OCI-LY7 (cell line): ENCODE measurements around the gene ATG4B. TPM values are rescaled to one million over a fixed set of nuclear protein-coding genes. Genes with fewer than 3 reads are reported as not detected.

ENCODE experiments used
- BruUV-seq: library from RNA; stranded (reverse); fragments of 400-500 nt; replicated peaks from 2 replicates; lab custom pipeline; 2021; lab: Mats Ljungman, UMichigan
- CTCF ChIA-PET: fragments of 300-600 bp; sonication (Branson Sonifier 250); formaldehyde crosslinking; loops from one replicate; lab custom pipeline; 2022; ENCODE audit warnings: antibody characterized with exemption; ENCODE audit not compliant: unreplicated experiment; lab: Charles Lee
- POLR2A ChIA-PET: fragments of 300-600 bp; sonication (Branson Sonifier 250); formaldehyde crosslinking; loops from one replicate; lab custom pipeline; 2022; ENCODE audit warnings: antibody characterized with exemption; lab: Charles Lee
- DNase-seq: peaks from one replicate; pipeline ENCODE4 v3.0.0-alpha.2; 2015; ENCODE audit warnings: low spot score
- H2AFZ ChIP-seq: fragments of 200-600 bp; sonication (generic), shearing (Covaris generic); 2 replicates; pipeline ENCODE4 v1.6.1; 2014; ENCODE audit warnings: mild to moderate bottlenecking, antibody characterized with exemption, low read length, moderate library complexity
- H3K27ac ChIP-seq: fragments of 200-600 bp; sonication (generic); 2 replicates; pipeline ENCODE4 v1.5.1; 2014; ENCODE audit warnings: mixed run types, low read depth, mild to moderate bottlenecking, moderate library complexity, low read length, inconsistent platforms; ENCODE audit not compliant: poor library complexity, severe bottlenecking
- H3K36me3 ChIP-seq: fragments of 200-600 bp; sonication (generic); 2 replicates; pipeline ENCODE4 v1.6.1; 2014; ENCODE audit warnings: mild to moderate bottlenecking, antibody characterized with exemption, low read length, moderate library complexity, mixed read lengths; ENCODE audit not compliant: insufficient read depth
- H3K4me1 ChIP-seq: fragments of 200-600 bp; sonication (generic); 2 replicates; pipeline ENCODE4 v1.5.1; 2014; ENCODE audit warnings: mild to moderate bottlenecking, low read length; ENCODE audit not compliant: insufficient read depth, poor library complexity, severe bottlenecking
- H3K4me2 ChIP-seq: fragments of 200-600 bp; sonication (generic); 2 replicates; pipeline ENCODE4 v1.6.1; 2014; ENCODE audit warnings: mild to moderate bottlenecking, low read length
- H3K4me3 ChIP-seq: fragments of 200-600 bp; sonication (generic); 2 replicates; pipeline ENCODE4 v1.5.1; 2014; ENCODE audit warnings: mild to moderate bottlenecking, low read depth, low read length; ENCODE audit not compliant: poor library complexity, severe bottlenecking
- H3K79me2 ChIP-seq: fragments of 200-600 bp; sonication (generic); 2 replicates; pipeline ENCODE4 v1.6.1; 2016; ENCODE audit warnings: low read depth, mild to moderate bottlenecking, low read length, moderate library complexity, mixed read lengths; ENCODE audit not compliant: insufficient read depth
- H3K9me2 ChIP-seq: fragments of 200-600 bp; sonication (generic); 2 replicates; pipeline ENCODE4 v1.6.1; 2016; ENCODE audit warnings: mild to moderate bottlenecking, low read length, mixed read lengths; ENCODE audit not compliant: insufficient read depth
- H3K9me3 ChIP-seq: fragments of 200-600 bp; sonication (generic); 2 replicates; pipeline ENCODE4 v1.6.1; 2014; ENCODE audit warnings: mild to moderate bottlenecking, mixed run types, low read length, mixed read lengths
- H4K20me1 ChIP-seq: fragments of 200-600 bp; sonication (generic); 2 replicates; pipeline ENCODE4 v1.6.1; 2014; ENCODE audit warnings: mild to moderate bottlenecking, antibody characterized with exemption, low read length, moderate library complexity, mixed read lengths; ENCODE audit not compliant: insufficient read depth
- CTCF ChIP-seq: fragments of 200-600 bp; sonication (generic); conservative IDR thresholded peaks from 2 replicates; pipeline ENCODE4 v1.5.1; 2014; ENCODE audit warnings: mild to moderate bottlenecking, antibody characterized with exemption, low read length, moderate library complexity, mixed read lengths
- EZH2phosphoT487 ChIP-seq: fragments of 200-600 bp; sonication (generic); IDR thresholded peaks from 2 replicates; pipeline ENCODE4 v1.6.1; 2018; ENCODE audit warnings: low read depth, borderline replicate concordance, mild to moderate bottlenecking, mixed run types, antibody characterized with exemption, low read length, moderate library complexity, mixed read lengths
- intact Hi-C: fragments of 100-400 bp; cut with micrococcal nuclease; formaldehyde crosslinking; loops from one replicate; pipeline ENCODE4 v1.10.0; 2022; ENCODE audit not compliant: unreplicated experiment
- total RNA-seq, 2 experiments: library from RNA; depleted of rRNA in 1 of 2; stranded (reverse); fragments of >200 nt in 1 of 2; shearing (Covaris generic) in 1 of 2; gene quantifications; 2 replicates each; pipeline ENCODE4 v1.2.3, GENCODE V29; 2014 to 2022

The ATG4B gene
- total RNA-seq, 2 experiments from 2014 or later = 72.4 to 133 TPM

DNA sequence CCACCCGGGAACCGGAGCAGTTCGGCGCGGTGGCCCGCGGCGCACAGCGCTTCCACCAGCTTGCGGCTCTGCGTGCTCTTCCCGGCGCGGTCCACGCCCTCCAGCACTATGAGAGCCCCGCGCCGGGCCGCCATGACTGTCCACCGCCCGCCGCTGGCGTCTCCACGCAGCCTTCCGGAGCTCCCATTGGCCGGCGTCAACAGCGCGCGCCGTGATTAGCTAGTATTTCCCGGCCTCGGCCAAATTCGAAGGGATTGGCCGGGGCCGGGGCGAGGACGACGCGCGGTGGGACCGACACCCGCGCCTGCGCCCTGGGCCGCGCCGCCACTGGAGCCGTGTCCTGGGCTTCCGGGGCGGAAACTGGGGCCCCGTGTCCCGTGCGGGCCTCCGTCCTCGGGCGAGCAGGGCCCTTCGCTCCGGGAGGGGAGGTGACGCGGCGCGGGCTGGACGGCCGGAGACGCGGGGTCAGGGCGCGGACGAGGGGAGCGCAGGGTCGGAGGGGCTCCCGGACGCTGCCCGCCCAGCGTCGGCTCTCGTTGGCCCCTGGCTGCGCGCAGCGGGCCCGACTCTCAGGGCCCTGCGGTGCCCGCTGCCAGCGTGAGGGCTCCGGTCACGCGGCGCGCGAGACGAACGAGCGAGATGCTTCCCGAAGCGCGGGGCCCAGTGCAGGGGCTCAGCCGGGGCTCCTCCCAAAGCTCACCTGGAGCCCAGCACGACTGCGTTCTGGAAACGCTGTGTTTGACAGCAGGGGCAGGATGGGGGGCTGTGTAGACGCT, 49.3 kb downstream of the ATG4B start, which contains the start of gene DTYMK:
TSS of gene DTYMK (minus strand) at position 166 of the 776 bp plus-strand sequence. CDS start at position 134, 32 bp downstream.
- ChIA-PET POLR2A (interaction anchor here (0.6 to 4.1 kb wide), 11 partner anchors 9 to 627 kb away, joined by 3 to 46 read pairs (median 4); partner anchors contain the start of genes ATG4B, D2HGDH, HDLBP and ING5), CTCF (no interaction called here)
- Histone ChIP-seq H2AFZ (peak within 1 kb of the TSS; percentile 52; the same call in 1 of the 2 replicates), H3K27ac (peak within 1 kb of the TSS; percentile 69), H3K4me1 (peaks cover 17% of the 10 kb centered on the region), H3K4me3 (peak within 1 kb of the TSS; percentile 90), H3K9me2 (no peaks in the 10 kb centered on the region), H3K79me2 (peaks cover 53% of the 10 kb centered on the region), H3K4me2 (peak within 1 kb of the TSS; percentile 92), H3K9me3 (no peaks in the 10 kb centered on the region), H4K20me1 (no peaks in the 10 kb centered on the region), H3K36me3 (peaks cover 66% of the 10 kb centered on the region)
- peak; percentile 96 for DNase-seq
- intact Hi-C loops = loop anchor here (1.0 to 10.0 kb wide), 5 partner anchors 14 to 584 kb away; partner anchors contain the start of genes D2HGDH, FARP2 and MTERF4
- no peak for TF ChIP-seq EZH2phosphoT487
- no peak for TF ChIP-seq CTCF
- BruUV-seq = TSS peak; percentile 73

GRCh38 chr2:241689306-241689705, 51.8 kb downstream of the ATG4B start:
- intact Hi-C loops = loop anchor here (5.0 to 10.0 kb wide), 2 partner anchors 193 to 335 kb away; partner anchors contain the start of gene FARP2
- DNase-seq = no peak
- POLR2A ChIA-PET = interaction anchor here (1.5 to 4.1 kb wide), 2 partner anchors 11 to 25 kb away, joined by 4 to 46 read pairs; partner anchors contain the start of gene ING5
- Histone ChIP-seq H3K9me3 (no peaks in the 10 kb centered on the region), H3K4me3 (no peak overlapping the region), H3K79me2 (peaks cover 36% of the 10 kb centered on the region), H3K36me3 (peaks cover 63% of the 10 kb centered on the region), H3K9me2 (no peaks in the 10 kb centered on the region), H2AFZ (no peak overlapping the region), H4K20me1 (no peaks in the 10 kb centered on the region), H3K4me2 (no peak overlapping the region), H3K4me1 (peaks cover 17% of the 10 kb centered on the region), H3K27ac (no peak overlapping the region)
- CTCF ChIA-PET = no interaction called here
- BruUV-seq = no TSS peak
- TF ChIP-seq EZH2phosphoT487 (no peak), CTCF (no peak)
